Gastroesophageal sphincter (tissue), 4 donors: Measurements from ENCODE around the gene ITPR2. TPM values are rescaled to one million over a fixed set of nuclear protein-coding genes. Genes with fewer than 3 reads are reported as not detected.

Experiments
- ATAC-seq: fragments of 150-250 bp; one replicate; pipeline ENCODE4 v1.9.1; 2016; ENCODE audit warnings: mild to moderate bottlenecking, moderate library complexity
- H3K27ac ChIP-seq, 4 donors: fragments of 200-600 bp; sonication (generic) in 3 of 4; 1 replicate in 3 of 4; 2 replicates in 1 of 4; pipeline ENCODE4 v1.5.1; 2016 to 2019
- H3K27me3 ChIP-seq: fragments of 200-600 bp; sonication (generic); one replicate; pipeline ENCODE4 v1.5.1; 2019
- H3K36me3 ChIP-seq, 2 donors: fragments of 200-600 bp; sonication (generic); one replicate each; pipeline ENCODE4 v1.5.1; 2019; ENCODE audit warnings: control low read depth in 1 of 2
- H3K4me1 ChIP-seq, 3 donors: fragments of 200-600 bp; sonication (generic); 1 replicate in 2 of 3; 2 replicates in 1 of 3; pipeline ENCODE4 v1.5.1; 2016 to 2019; ENCODE audit warnings: control low read depth in 2 of 3
- H3K4me3 ChIP-seq, 2 donors: fragments of 200-600 bp; sonication (generic); one replicate each; pipeline ENCODE4 v1.5.1; 2019; ENCODE audit warnings: mild to moderate bottlenecking in 1 of 2, moderate library complexity in 1 of 2
- H3K9me3 ChIP-seq, 3 donors: fragments of 200-600 bp; sonication (generic); one replicate each; pipeline ENCODE4 v1.5.1; 2017 to 2019; ENCODE audit warnings: control low read depth in 2 of 3
- EP300 ChIP-seq: sonication (generic); formaldehyde crosslinking; IDR thresholded peaks from one replicate; pipeline ENCODE4 v1.6.1; 2017; ENCODE audit warnings: antibody characterized with exemption, mild to moderate bottlenecking
- POLR2A ChIP-seq, 2 donors: fragments of 450-650 bp; IDR thresholded peaks; one replicate each; pipeline ENCODE4 v1.6.1; 2017; ENCODE audit warnings: antibody characterized with exemption in 2 of 2, mild to moderate bottlenecking in 2 of 2, moderate library complexity in 1 of 2
- POLR2AphosphoS5 ChIP-seq: sonication (generic); formaldehyde crosslinking; IDR thresholded peaks from one replicate; pipeline ENCODE4 v1.6.1; 2017; ENCODE audit warnings: antibody characterized with exemption
- WGBS, 2 donors: methylation state at CpG; one replicate each; pipeline ENCODE4 v1.1.5; 2018; ENCODE audit warnings: low coverage in 1 of 2; 5-methylcytosine and 5-hydroxymethylcytosine counted together
- total RNA-seq, 4 donors: library from RNA; depleted of rRNA; stranded (reverse); fragments of >200 nt; gene quantifications; one replicate each; pipeline ENCODE4 v1.1.0, GENCODE V29; 2016
- TF ChIP-seq, protein P1 (sequence below), 4 experiments: fragments of 200-600 bp in 2 of 4; fragments of 450-650 bp in 2 of 4; sonication (generic) in 1 of 4; IDR thresholded peaks; one replicate each; pipeline ENCODE4 v1.5.1; 2017 to 2019; ENCODE audit warnings: antibody characterized with exemption in 4 of 4, mild to moderate bottlenecking in 2 of 4, moderate library complexity in 2 of 4

Gene ITPR2
- total RNA-seq, 4 donors from 2014 or later: 30.8 to 63.0 (median 44.4) TPM

- Histone ChIP-seq H3K4me3 (no peak overlapping the region), H3K4me1 (peaks cover 0 to 30% (median 3%) of the 10 kb centered on the region in 3 donors), H3K27ac (no peak overlapping the region), H3K9me3 (no peaks in the 10 kb centered on the region), H3K27me3 (no peaks in the 10 kb centered on the region), H3K36me3 (no peaks in the 10 kb centered on the region)
- no peak for ATAC-seq
- 88 to 95% methylated on average over 5 of the region's 5 CpGs for WGBS, 2 donors
- TF ChIP-seq, protein P1, sequence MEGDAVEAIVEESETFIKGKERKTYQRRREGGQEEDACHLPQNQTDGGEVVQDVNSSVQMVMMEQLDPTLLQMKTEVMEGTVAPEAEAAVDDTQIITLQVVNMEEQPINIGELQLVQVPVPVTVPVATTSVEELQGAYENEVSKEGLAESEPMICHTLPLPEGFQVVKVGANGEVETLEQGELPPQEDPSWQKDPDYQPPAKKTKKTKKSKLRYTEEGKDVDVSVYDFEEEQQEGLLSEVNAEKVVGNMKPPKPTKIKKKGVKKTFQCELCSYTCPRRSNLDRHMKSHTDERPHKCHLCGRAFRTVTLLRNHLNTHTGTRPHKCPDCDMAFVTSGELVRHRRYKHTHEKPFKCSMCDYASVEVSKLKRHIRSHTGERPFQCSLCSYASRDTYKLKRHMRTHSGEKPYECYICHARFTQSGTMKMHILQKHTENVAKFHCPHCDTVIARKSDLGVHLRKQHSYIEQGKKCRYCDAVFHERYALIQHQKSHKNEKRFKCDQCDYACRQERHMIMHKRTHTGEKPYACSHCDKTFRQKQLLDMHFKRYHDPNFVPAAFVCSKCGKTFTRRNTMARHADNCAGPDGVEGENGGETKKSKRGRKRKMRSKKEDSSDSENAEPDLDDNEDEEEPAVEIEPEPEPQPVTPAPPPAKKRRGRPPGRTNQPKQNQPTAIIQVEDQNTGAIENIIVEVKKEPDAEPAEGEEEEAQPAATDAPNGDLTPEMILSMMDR (IDR thresholded peaks at IDR 0.05): no peak
- TF ChIP-seq POLR2A (IDR thresholded peaks at IDR 0.05): no peak
- no peak for TF ChIP-seq POLR2AphosphoS5
- TF ChIP-seq EP300: no peak
Measured at GRCh38 chr12:26805401-26805971, 27.5 kb downstream of the ITPR2 start.

DNA sequence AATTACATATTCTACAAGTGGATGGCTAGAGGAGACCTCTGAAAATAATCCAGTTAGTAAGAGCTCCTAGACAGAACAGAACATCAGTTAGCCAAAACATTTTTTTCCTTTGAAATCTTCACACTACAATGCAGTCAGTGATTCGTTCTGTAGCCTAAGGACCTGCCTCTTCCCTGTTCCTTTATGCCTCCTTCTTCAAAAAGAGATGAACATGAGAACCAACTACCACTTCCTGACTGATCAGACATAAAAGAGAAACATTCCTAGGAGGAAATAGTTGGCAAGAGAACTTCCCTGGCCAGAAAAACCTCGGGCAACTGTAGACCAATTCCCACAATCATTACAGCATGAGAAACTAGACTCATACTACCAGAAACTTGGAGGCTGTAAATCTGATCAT lies 29.4 kb downstream of the ITPR2 start:
- Histone ChIP-seq H3K4me1 (peaks cover 0 to 18% (median 0%) of the 10 kb centered on the region in 3 donors), H3K27me3 (no peaks in the 10 kb centered on the region), H3K4me3 (no peak overlapping the region), H3K27ac (no peak overlapping the region), H3K9me3 (no peaks in the 10 kb centered on the region), H3K36me3 (no peaks in the 10 kb centered on the region)
- TF ChIP-seq EP300 (no peak), POLR2AphosphoS5 (no peak), POLR2A (IDR thresholded peaks at IDR 0.05) (no peak)
- TF ChIP-seq, protein P1 (IDR thresholded peaks at IDR 0.05): no peak
- no peak for ATAC-seq
- 25 to 33% methylated on average over 1 to 2 of the region's 2 CpGs for WGBS, 2 donors

DNA sequence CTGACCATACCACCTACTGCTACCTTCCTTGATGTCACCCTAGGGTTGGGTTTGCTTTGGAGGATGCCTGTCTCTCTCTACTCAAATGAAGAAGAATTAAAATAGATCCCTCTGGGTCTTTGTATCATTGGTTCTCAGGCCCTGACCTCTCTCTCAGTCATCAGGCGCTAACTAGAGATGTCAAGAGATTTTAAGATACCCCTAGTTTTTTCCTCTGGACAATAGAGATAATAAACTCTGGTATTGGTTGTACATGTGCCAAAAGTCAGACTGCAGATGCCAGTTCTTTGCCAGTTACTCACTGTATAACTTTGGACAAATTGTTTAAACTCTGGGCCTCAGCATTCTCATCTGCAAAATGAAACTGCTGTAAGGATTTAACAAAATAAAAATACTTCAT lies 31.5 kb downstream of the ITPR2 start:
- H3K27me3 ChIP-seq: no peaks in the 10 kb centered on the region
- no peak overlapping the region for H3K27ac ChIP-seq
- H3K9me3 ChIP-seq: no peaks in the 10 kb centered on the region
- H3K4me3 ChIP-seq: no peak overlapping the region
- 100% methylated on average over 1 of the region's 1 CpG for WGBS, 2 donors
- H3K4me1 ChIP-seq: peaks cover 0 to 28% (median 0%) of the 10 kb centered on the region in 3 donors
- no peak for ATAC-seq
- TF ChIP-seq EP300 (no peak), POLR2A (IDR thresholded peaks at IDR 0.05) (no peak), POLR2AphosphoS5 (no peak)
- TF ChIP-seq, protein P1 (IDR thresholded peaks at IDR 0.05): no peak
- H3K36me3 ChIP-seq: no peaks in the 10 kb centered on the region

GRCh38 chr12:26800858-26801257 lies 32.1 kb downstream of the ITPR2 start:
- no peak for ATAC-seq
- no peak overlapping the region for H3K4me3 ChIP-seq
- H3K27ac ChIP-seq: no peak overlapping the region
- TF ChIP-seq POLR2A (IDR thresholded peaks at IDR 0.05): no peak
- no peak for TF ChIP-seq EP300
- TF ChIP-seq, protein P1 (IDR thresholded peaks at IDR 0.05): no peak
- TF ChIP-seq POLR2AphosphoS5: no peak
- H3K27me3 ChIP-seq: no peaks in the 10 kb centered on the region
- H3K36me3 ChIP-seq: no peaks in the 10 kb centered on the region
- peaks cover 0 to 28% (median 0%) of the 10 kb centered on the region in 3 donors for H3K4me1 ChIP-seq
- WGBS, 2 donors: 89 to 100% methylated on average over 4 to 6 of the region's 7 CpGs
- no peaks in the 10 kb centered on the region for H3K9me3 ChIP-seq

DNA sequence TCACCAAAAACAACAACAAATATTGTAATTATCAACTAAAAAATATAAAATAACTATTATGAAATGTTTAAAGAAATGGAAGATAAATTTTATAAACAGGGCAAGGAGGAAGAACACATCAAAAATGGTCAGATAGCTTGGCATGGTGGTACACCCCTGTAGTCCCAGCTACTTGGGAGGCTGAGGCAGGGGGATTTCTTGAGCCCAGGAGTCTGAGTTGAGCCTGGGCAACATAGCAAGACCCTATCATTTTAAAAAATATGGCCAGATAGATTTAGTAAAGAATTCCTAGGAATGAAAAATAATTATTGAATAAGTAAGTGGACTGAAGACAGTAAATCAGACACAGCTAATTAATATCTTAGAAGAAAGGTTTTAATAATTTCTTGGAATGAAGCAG lies 32.6 kb downstream of the ITPR2 start:
- H3K27ac ChIP-seq: no peak overlapping the region
- TF ChIP-seq POLR2A (IDR thresholded peaks at IDR 0.05) (no peak), EP300 (no peak), POLR2AphosphoS5 (no peak)
- TF ChIP-seq, protein P1 (IDR thresholded peaks at IDR 0.05): no peak
- H3K4me1 ChIP-seq: peaks cover 0 to 28% (median 0%) of the 10 kb centered on the region in 3 donors
- ATAC-seq: no peak
- no peaks in the 10 kb centered on the region for H3K36me3 ChIP-seq
- no peaks in the 10 kb centered on the region for H3K9me3 ChIP-seq
- no peak overlapping the region for H3K4me3 ChIP-seq
- no peaks in the 10 kb centered on the region for H3K27me3 ChIP-seq
